CD4-positive, alpha-beta T cell (primary cell): Measurements from ENCODE around the gene GTF2H2C_2.
"Not testable (repeated sequence)": the region's sequence is repeated elsewhere in the genome, so short reads cannot be mapped to it uniquely, and the experiment has no call there.

Experiments used
- ATAC-seq: fragments of 200-7000 bp; cut with Tn5 transposase; one replicate; pipeline ENCODE4 v1.10.0; 2022; ENCODE audit warnings: mild to moderate bottlenecking; ENCODE audit not compliant: poor library complexity
- CTCF ChIA-PET: fragments of 350-600 bp; sonication (Branson Sonifier 250); formaldehyde crosslinking; loops from one replicate; lab custom pipeline; 2021; ENCODE audit warnings: antibody characterized with exemption, inconsistent platforms; lab: Charles Lee
- POLR2A ChIA-PET: fragments of 350-600 bp; sonication (Branson Sonifier 250); formaldehyde crosslinking; loops from one replicate; lab custom pipeline; 2021; ENCODE audit warnings: antibody characterized with exemption, inconsistent platforms; lab: Charles Lee
- DNase-seq, 14 experiments: peaks; one replicate each; pipeline ENCODE4 v3.0.0-alpha.2; 2013 to 2020; ENCODE audit warnings: mixed read lengths in 2 of 14
- H3K27ac ChIP-seq, 2 donors: one replicate each; pipeline versions ENCODE4 v1.5.1 to v1.7.0; 2013; ENCODE audit warnings: low read length in 2 of 2, low read depth in 1 of 2, mild to moderate bottlenecking in 1 of 2
- H3K27me3 ChIP-seq, 2 experiments: 1 replicate in 1 of 2; 2 replicates in 1 of 2; pipeline versions ENCODE4 v1.6.1 to v1.7.0; 2013; ENCODE audit warnings: low read length in 2 of 2, control low read depth in 1 of 2, mild to moderate bottlenecking in 1 of 2, moderate library complexity in 1 of 2; ENCODE audit not compliant: insufficient read depth in 2 of 2, control insufficient read depth in 1 of 2
- H3K36me3 ChIP-seq: one replicate; pipeline ENCODE4 v1.6.1; 2013; ENCODE audit warnings: low read length, control low read depth; ENCODE audit not compliant: insufficient read depth
- H3K4me1 ChIP-seq: one replicate; pipeline ENCODE4 v1.6.1; 2013; ENCODE audit warnings: low read length, control low read depth; ENCODE audit not compliant: insufficient read depth
- H3K4me3 ChIP-seq: one replicate; pipeline ENCODE4 v1.5.1; 2013; ENCODE audit warnings: mild to moderate bottlenecking, low read length, moderate library complexity
- H3K9me3 ChIP-seq, 2 experiments: 1 replicate in 1 of 2; 2 replicates in 1 of 2; pipeline versions ENCODE4 v1.6.1 to v1.7.0; 2013; ENCODE audit warnings: low read length in 2 of 2, mild to moderate bottlenecking in 2 of 2, control low read depth in 1 of 2, moderate library complexity in 1 of 2; ENCODE audit not compliant: control insufficient read depth in 1 of 2, insufficient read depth in 1 of 2
- H3K27ac Mint-ChIP-seq: one replicate; pipeline ENCODE4 v1.8.0; 2020; ENCODE audit warnings: mixed read lengths
- H3K27me3 Mint-ChIP-seq: one replicate; pipeline ENCODE4 v1.8.0; 2021; ENCODE audit warnings: mixed read lengths
- H3K36me3 Mint-ChIP-seq: one replicate; pipeline ENCODE4 v1.8.0; 2021; ENCODE audit warnings: low read depth, mixed read lengths
- H3K4me1 Mint-ChIP-seq: one replicate; pipeline ENCODE4 v1.8.0; 2021; ENCODE audit warnings: low read depth, mixed read lengths
- H3K4me3 Mint-ChIP-seq: one replicate; pipeline ENCODE4 v1.8.0; 2020; ENCODE audit warnings: mild to moderate bottlenecking, mixed read lengths
- H3K9me3 Mint-ChIP-seq: one replicate; pipeline ENCODE4 v1.8.0; 2020; ENCODE audit warnings: mixed read lengths
- intact Hi-C, 2 experiments: fragments of 100-400 bp; cut with DNase I in 1 of 2; cut with micrococcal nuclease in 1 of 2; formaldehyde crosslinking; loops; one replicate each; pipeline versions ENCODE4 v1.15.1 to v1.9.0; 2023 to 2025; cut with DNase I, micrococcal nuclease

GTF2H2C_2 gene

GRCh38 chr5:70415117-70415516 is at the start of gene GTF2H2C_2:
TSS of gene GTF2H2C_2 (plus strand) at chr5:70415368.
- H3K4me1 Mint-ChIP-seq, H3K4me3 Mint-ChIP-seq, H3K27me3 Mint-ChIP-seq, H3K27ac ChIP-seq, H3K36me3 Mint-ChIP-seq, H3K9me3 Mint-ChIP-seq, H3K27ac Mint-ChIP-seq, H3K27me3 ChIP-seq, H3K4me1 ChIP-seq, H3K9me3 ChIP-seq, DNase-seq, POLR2A ChIA-PET, H3K36me3 ChIP-seq, H3K4me3 ChIP-seq, intact Hi-C loops, CTCF ChIA-PET: not testable (repeated sequence)
- peak; percentile 98 for ATAC-seq

GRCh38 chr5:70400984-70401686 is 14.0 kb upstream of the GTF2H2C_2 start:
- CTCF ChIA-PET, H3K27ac Mint-ChIP-seq, H3K27me3 ChIP-seq, H3K36me3 ChIP-seq, H3K27ac ChIP-seq, H3K4me1 ChIP-seq, H3K36me3 Mint-ChIP-seq, H3K4me1 Mint-ChIP-seq, H3K9me3 Mint-ChIP-seq, H3K27me3 Mint-ChIP-seq, intact Hi-C loops, POLR2A ChIA-PET, H3K9me3 ChIP-seq, H3K4me3 Mint-ChIP-seq, ATAC-seq: not testable (repeated sequence)
- peak in 4 of 14 experiments; percentile 14 to 65 (median 56) for DNase-seq
- peak overlapping the region; percentile 33 for H3K4me3 ChIP-seq

GRCh38 chr5:70421322-70421721 is 6.2 kb downstream of the GTF2H2C_2 start:
- CTCF ChIA-PET, H3K4me3 ChIP-seq, H3K27ac ChIP-seq, DNase-seq, H3K27me3 ChIP-seq, H3K4me1 ChIP-seq, H3K36me3 ChIP-seq, H3K4me3 Mint-ChIP-seq, H3K9me3 Mint-ChIP-seq, H3K36me3 Mint-ChIP-seq, ATAC-seq, intact Hi-C loops, POLR2A ChIA-PET, H3K9me3 ChIP-seq, H3K27me3 Mint-ChIP-seq, H3K27ac Mint-ChIP-seq, H3K4me1 Mint-ChIP-seq: not testable (repeated sequence)

- H3K9me3 ChIP-seq, DNase-seq, H3K36me3 ChIP-seq, POLR2A ChIA-PET, H3K4me3 Mint-ChIP-seq, H3K27me3 Mint-ChIP-seq, H3K4me1 ChIP-seq, H3K4me3 ChIP-seq, H3K27me3 ChIP-seq, ATAC-seq, H3K27ac Mint-ChIP-seq, H3K27ac ChIP-seq, intact Hi-C loops, CTCF ChIA-PET, H3K9me3 Mint-ChIP-seq, H3K4me1 Mint-ChIP-seq, H3K36me3 Mint-ChIP-seq: not testable (repeated sequence)
Observed at GRCh38 chr5:70423215-70423614, 8.0 kb downstream of the GTF2H2C_2 start.

- H3K36me3 Mint-ChIP-seq, ATAC-seq, H3K27me3 Mint-ChIP-seq, H3K9me3 ChIP-seq, H3K4me1 ChIP-seq, H3K4me3 ChIP-seq, intact Hi-C loops, H3K27ac ChIP-seq, H3K9me3 Mint-ChIP-seq, DNase-seq, H3K4me1 Mint-ChIP-seq, H3K36me3 ChIP-seq, H3K4me3 Mint-ChIP-seq, POLR2A ChIA-PET, H3K27me3 ChIP-seq, CTCF ChIA-PET, H3K27ac Mint-ChIP-seq: not testable (repeated sequence)
Observed at GRCh38 chr5:70438518-70438917, 23.4 kb downstream of the GTF2H2C_2 start.

- POLR2A ChIA-PET, H3K9me3 Mint-ChIP-seq, intact Hi-C loops, CTCF ChIA-PET, DNase-seq, H3K27ac Mint-ChIP-seq, H3K27ac ChIP-seq, H3K36me3 ChIP-seq, ATAC-seq, H3K4me3 Mint-ChIP-seq, H3K4me1 Mint-ChIP-seq, H3K4me3 ChIP-seq, H3K27me3 ChIP-seq, H3K36me3 Mint-ChIP-seq, H3K27me3 Mint-ChIP-seq, H3K9me3 ChIP-seq, H3K4me1 ChIP-seq: not testable (repeated sequence)
Observed at GRCh38 chr5:70449565-70449964, 34.4 kb downstream of the GTF2H2C_2 start.

GRCh38 chr5:70451249-70451984 is 36.2 kb downstream of the GTF2H2C_2 start:
- H3K36me3 Mint-ChIP-seq, H3K9me3 Mint-ChIP-seq, H3K4me3 Mint-ChIP-seq, H3K27ac ChIP-seq, intact Hi-C loops, H3K9me3 ChIP-seq, H3K27ac Mint-ChIP-seq, H3K36me3 ChIP-seq, H3K27me3 Mint-ChIP-seq, CTCF ChIA-PET, DNase-seq, H3K4me1 ChIP-seq, H3K4me1 Mint-ChIP-seq, H3K4me3 ChIP-seq, POLR2A ChIA-PET, H3K27me3 ChIP-seq, ATAC-seq: not testable (repeated sequence)
